HAP-1 (cell line): ENCODE measurements around the gene TRMT10A.

Experiments
- DNase-seq, 2 experiments: peaks; one replicate each; pipeline ENCODE4 v3.0.0-alpha.2; 2016 to 2020; ENCODE audit warnings: low spot score in 2 of 2
- H3K27me3 ChIP-seq: fragments of 250-450 bp; sonication (Bioruptor Pico); 2 replicates; pipeline ENCODE4 v1.5.1; 2020; ENCODE audit warnings: low read depth, mild to moderate bottlenecking, moderate library complexity
- H3K36me3 ChIP-seq: fragments of 250-450 bp; sonication (Bioruptor Pico); replicated peaks from 2 replicates; pipeline ENCODE4 v1.5.1; 2020; ENCODE audit warnings: mild to moderate bottlenecking
- H3K4me1 ChIP-seq: fragments of 250-450 bp; sonication (Bioruptor Pico); 2 replicates; pipeline ENCODE4 v1.5.1; 2020; ENCODE audit warnings: mild to moderate bottlenecking
- H3K4me3 ChIP-seq: fragments of 250-450 bp; sonication (Bioruptor Pico); 2 replicates; pipeline ENCODE4 v1.5.1; 2020; ENCODE audit warnings: mild to moderate bottlenecking, moderate library complexity
- H3K9me3 ChIP-seq: fragments of 250-450 bp; sonication (Bioruptor Pico); 2 replicates; pipeline ENCODE4 v1.5.1; 2020; ENCODE audit warnings: mild to moderate bottlenecking, moderate library complexity
- in situ Hi-C: fragments of 300-500 bp; cut with MboI; formaldehyde crosslinking; loops from 3 replicates; pipeline ENCODE4 v1.14.3; 2020; ENCODE audit warnings: low sequenced_read_pairs, inconsistent platforms, mixed read lengths

The TRMT10A gene

GRCh38 chr4:99563310-99564186, at the start of gene TRMT10A:
Gene TRMT10A (minus strand): TSS chr4:99564039. CDS start chr4:99559338, 4,701 bp downstream.
- in situ Hi-C loops: loop anchor here (5.0 kb wide), 1 partner anchor 244 kb away; no protein-coding TSS in a partner anchor
- no peaks in the 10 kb centered on the region for H3K27me3 ChIP-seq
- no peaks in the 10 kb centered on the region; the same call in 1 of the 2 replicates for H3K36me3 ChIP-seq
- H3K9me3 ChIP-seq: no peaks in the 10 kb centered on the region
- H3K4me1 ChIP-seq: no peaks in the 10 kb centered on the region; the same call in 1 of the 2 replicates
- DNase-seq: peak; percentile 96
- peak within 1 kb of the TSS; percentile 69 for H3K4me3 ChIP-seq

GRCh38 chr4:99612704-99613103, 48.9 kb upstream of the TRMT10A start:
- Histone ChIP-seq H3K4me3 (no peak overlapping the region), H3K4me1 (no peaks in the 10 kb centered on the region), H3K36me3 (no peaks in the 10 kb centered on the region), H3K9me3 (no peaks in the 10 kb centered on the region), H3K27me3 (peaks cover 7% of the 10 kb centered on the region)
- in situ Hi-C loops: no loop called here
- DNase-seq: no peak

GRCh38 chr4:99612281-99612680, 48.4 kb upstream of the TRMT10A start:
- H3K4me3 ChIP-seq: no peak overlapping the region
- DNase-seq: no peak
- no peaks in the 10 kb centered on the region for H3K9me3 ChIP-seq
- in situ Hi-C loops: no loop called here
- no peaks in the 10 kb centered on the region for H3K36me3 ChIP-seq
- H3K27me3 ChIP-seq: peaks cover 7% of the 10 kb centered on the region
- no peaks in the 10 kb centered on the region for H3K4me1 ChIP-seq

GRCh38 chr4:99610605-99611175, 46.9 kb upstream of the TRMT10A start:
- H3K36me3 ChIP-seq: no peaks in the 10 kb centered on the region
- no peak for DNase-seq
- H3K9me3 ChIP-seq: no peaks in the 10 kb centered on the region
- no peaks in the 10 kb centered on the region for H3K4me1 ChIP-seq
- in situ Hi-C loops: no loop called here
- H3K4me3 ChIP-seq: no peak overlapping the region
- peaks cover 7% of the 10 kb centered on the region for H3K27me3 ChIP-seq

- no peaks in the 10 kb centered on the region for H3K4me1 ChIP-seq
- H3K36me3 ChIP-seq: no peaks in the 10 kb centered on the region
- in situ Hi-C loops: no loop called here
- no peak overlapping the region for H3K4me3 ChIP-seq
- DNase-seq: no peak
- no peaks in the 10 kb centered on the region for H3K9me3 ChIP-seq
- H3K27me3 ChIP-seq: peaks cover 7% of the 10 kb centered on the region
Measured at GRCh38 chr4:99608417-99608816, 44.6 kb upstream of the TRMT10A start.

- H3K36me3 ChIP-seq: no peaks in the 10 kb centered on the region
- no peaks in the 10 kb centered on the region for H3K9me3 ChIP-seq
- in situ Hi-C loops: no loop called here
- no peak for DNase-seq
- H3K4me3 ChIP-seq: no peak overlapping the region
- H3K27me3 ChIP-seq: peaks cover 5% of the 10 kb centered on the region
- no peaks in the 10 kb centered on the region for H3K4me1 ChIP-seq
Measured at GRCh38 chr4:99606716-99607115, 42.9 kb upstream of the TRMT10A start.

GRCh38 chr4:99594818-99595217, 31.0 kb upstream of the TRMT10A start:
- Histone ChIP-seq H3K36me3 (no peaks in the 10 kb centered on the region), H3K9me3 (no peaks in the 10 kb centered on the region; the same call in 1 of the 2 replicates), H3K4me1 (no peaks in the 10 kb centered on the region), H3K27me3 (no peaks in the 10 kb centered on the region), H3K4me3 (no peak overlapping the region)
- no peak for DNase-seq
- in situ Hi-C loops: no loop called here

- no peak for DNase-seq
- Histone ChIP-seq H3K36me3 (no peaks in the 10 kb centered on the region), H3K4me3 (no peak overlapping the region), H3K27me3 (no peaks in the 10 kb centered on the region), H3K4me1 (no peaks in the 10 kb centered on the region), H3K9me3 (no peaks in the 10 kb centered on the region; the same call in 1 of the 2 replicates)
- in situ Hi-C loops: no loop called here
Measured at GRCh38 chr4:99593781-99594641, 30.2 kb upstream of the TRMT10A start.

GRCh38 chr4:99591757-99592156, 27.9 kb upstream of the TRMT10A start:
- Histone ChIP-seq H3K27me3 (no peaks in the 10 kb centered on the region), H3K9me3 (no peaks in the 10 kb centered on the region), H3K4me1 (no peaks in the 10 kb centered on the region), H3K36me3 (no peaks in the 10 kb centered on the region), H3K4me3 (no peak overlapping the region)
- in situ Hi-C loops: no loop called here
- DNase-seq: no peak

GRCh38 chr4:99587803-99588202, 24.0 kb upstream of the TRMT10A start:
- Histone ChIP-seq H3K9me3 (no peaks in the 10 kb centered on the region), H3K27me3 (0 out of 2 replicates have a peak, but pooled peaks cover 5% of the 10 kb centered on the region), H3K4me3 (no peak overlapping the region), H3K4me1 (no peaks in the 10 kb centered on the region), H3K36me3 (no peaks in the 10 kb centered on the region)
- in situ Hi-C loops: no loop called here
- DNase-seq: no peak

- in situ Hi-C loops: no loop called here
- peaks cover 8% of the 10 kb centered on the region for H3K27me3 ChIP-seq
- no peaks in the 10 kb centered on the region for H3K36me3 ChIP-seq
- no peaks in the 10 kb centered on the region for H3K9me3 ChIP-seq
- no peaks in the 10 kb centered on the region for H3K4me1 ChIP-seq
- no peak overlapping the region for H3K4me3 ChIP-seq
- no peak for DNase-seq
Measured at GRCh38 chr4:99587309-99587708, 23.5 kb upstream of the TRMT10A start.

- peaks cover 8% of the 10 kb centered on the region for H3K27me3 ChIP-seq
- no peaks in the 10 kb centered on the region for H3K9me3 ChIP-seq
- no peaks in the 10 kb centered on the region for H3K36me3 ChIP-seq
- no peak overlapping the region for H3K4me3 ChIP-seq
- H3K4me1 ChIP-seq: no peaks in the 10 kb centered on the region
- DNase-seq: no peak
- in situ Hi-C loops: no loop called here
Measured at GRCh38 chr4:99586797-99587196, 23.0 kb upstream of the TRMT10A start.

GRCh38 chr4:99586322-99586721, 22.5 kb upstream of the TRMT10A start:
- no peak overlapping the region for H3K4me3 ChIP-seq
- no peak for DNase-seq
- H3K9me3 ChIP-seq: no peaks in the 10 kb centered on the region
- in situ Hi-C loops: no loop called here
- no peaks in the 10 kb centered on the region for H3K4me1 ChIP-seq
- H3K36me3 ChIP-seq: no peaks in the 10 kb centered on the region
- H3K27me3 ChIP-seq: peaks cover 8% of the 10 kb centered on the region
